SK-N-SH (cell line): ENCODE measurements around the gene DOCK3.
"Not testable (repeated sequence)": the region's sequence is repeated elsewhere in the genome, so short reads cannot be mapped to it uniquely, and the experiment has no call there.

Experiments
- CTCF ChIP-seq: fragments of 200-600 bp; sonication (generic); IDR thresholded peaks from 2 replicates; pipeline ENCODE4 v1.6.1; 2017; ENCODE audit warnings: antibody characterized with exemption, mild to moderate bottlenecking, moderate library complexity
- FOXJ3 ChIP-seq: sonication (generic); formaldehyde crosslinking; IDR thresholded peaks from 2 replicates; pipeline ENCODE4 v1.5.1; 2020; ENCODE audit warnings: mild to moderate bottlenecking, missing genetic modification reagents
- MAX ChIP-seq: IDR thresholded peaks from 2 replicates; pipeline ENCODE4 v1.4.0; 2012; ENCODE audit warnings: low read depth
- RCOR1 ChIP-seq: fragments of 150-350 bp; IDR thresholded peaks from 2 replicates; pipeline ENCODE4 v1.6.1; 2017; ENCODE audit warnings: antibody characterized with exemption, low read length

GRCh38 chr3:50932918-50933317 is 258.2 kb downstream of the DOCK3 start:
- not testable (repeated sequence) for TF ChIP-seq CTCF; MAX; RCOR1; FOXJ3 (CRISPR knock-in tag)
